Liver (tissue), 9 donors: Measurements from ENCODE around the gene B3GAT1. TPM values are rescaled to one million over a fixed set of nuclear protein-coding genes. Genes with fewer than 3 reads are reported as not detected.

Experiments
- DNase-seq: peaks from one replicate; pipeline ENCODE4 v3.0.0-alpha.2; 2017; ENCODE audit warnings: low spot score
- H3K27ac ChIP-seq, 2 donors: one replicate each; pipeline ENCODE4 v1.7.0; 2013; ENCODE audit warnings: inconsistent platforms in 2 of 2, low read length in 2 of 2, control low read depth in 1 of 2, low read depth in 1 of 2, mild to moderate bottlenecking in 1 of 2
- H3K27me3 ChIP-seq, 4 donors: one replicate each; pipeline versions ENCODE4 v1.6.1 to v1.7.0; 2013; ENCODE audit warnings: low read length in 3 of 4, inconsistent platforms in 1 of 4, mild to moderate bottlenecking in 1 of 4, moderate library complexity in 1 of 4; ENCODE audit not compliant: control insufficient read depth in 4 of 4, insufficient read depth in 4 of 4
- H3K36me3 ChIP-seq, 4 donors: one replicate each; pipeline versions ENCODE4 v1.6.1 to v1.7.0; 2013; ENCODE audit warnings: low read length in 3 of 4, mild to moderate bottlenecking in 3 of 4, low read depth in 1 of 4, moderate library complexity in 1 of 4; ENCODE audit not compliant: control insufficient read depth in 4 of 4, insufficient read depth in 3 of 4
- H3K4me1 ChIP-seq, 4 donors: one replicate each; pipeline versions ENCODE4 v1.6.1 to v1.7.0; 2013; ENCODE audit warnings: low read length in 3 of 4, mild to moderate bottlenecking in 3 of 4, moderate library complexity in 1 of 4; ENCODE audit not compliant: control insufficient read depth in 4 of 4, insufficient read depth in 4 of 4
- H3K4me3 ChIP-seq, 3 donors: one replicate each; pipeline versions ENCODE4 v1.6.1 to v1.7.0; 2013; ENCODE audit warnings: low read length in 3 of 3, control low read depth in 1 of 3, low read depth in 1 of 3, mild to moderate bottlenecking in 1 of 3
- H3K9ac ChIP-seq, 2 donors: one replicate each; pipeline ENCODE4 v1.7.0; 2013; ENCODE audit warnings: low read length in 2 of 2, mild to moderate bottlenecking in 2 of 2, moderate library complexity in 2 of 2, control low read depth in 1 of 2, low read depth in 1 of 2
- H3K9me3 ChIP-seq, 4 donors: one replicate each; pipeline versions ENCODE4 v1.6.1 to v1.7.0; 2013; ENCODE audit warnings: low read length in 3 of 4; ENCODE audit not compliant: control insufficient read depth in 4 of 4
- ATF3 ChIP-seq: IDR thresholded peaks from 2 replicates; pipeline ENCODE4 v1.6.1; 2016; ENCODE audit warnings: antibody characterized with exemption
- EGR1 ChIP-seq, 2 donors: IDR thresholded peaks; 2 replicates each; pipeline ENCODE4 v1.6.1; 2016 to 2018; ENCODE audit warnings: antibody characterized with exemption in 2 of 2, low read depth in 2 of 2
- FOXA1 ChIP-seq: IDR thresholded peaks from 2 replicates; pipeline ENCODE4 v1.6.1; 2016; ENCODE audit warnings: antibody characterized with exemption
- FOXA2 ChIP-seq: IDR thresholded peaks from 2 replicates; pipeline ENCODE4 v1.6.1; 2016; ENCODE audit warnings: antibody characterized with exemption
- GABPA ChIP-seq, 2 donors: IDR thresholded peaks in 1 of 2; conservative IDR thresholded peaks in 1 of 2; 2 replicates each; pipeline ENCODE4 v1.6.1; 2016; ENCODE audit warnings: antibody characterized with exemption in 2 of 2, mild to moderate bottlenecking in 1 of 2, moderate library complexity in 1 of 2
- HNF4A ChIP-seq, 2 donors: conservative IDR thresholded peaks; 2 replicates each; pipeline ENCODE4 v1.6.1; 2016; ENCODE audit warnings: antibody characterized with exemption in 2 of 2, mild to moderate bottlenecking in 2 of 2
- HNF4G ChIP-seq: IDR thresholded peaks from 2 replicates; pipeline ENCODE4 v1.6.1; 2016; ENCODE audit warnings: antibody characterized with exemption
- JUND ChIP-seq, 2 donors: IDR thresholded peaks; 2 replicates each; pipeline ENCODE4 v1.6.1; 2016; ENCODE audit warnings: antibody characterized with exemption in 2 of 2
- NR2F2 ChIP-seq: IDR thresholded peaks from 2 replicates; pipeline ENCODE4 v1.6.1; 2016; ENCODE audit warnings: antibody characterized with exemption
- RAD21 ChIP-seq, 2 donors: IDR thresholded peaks; 2 replicates each; pipeline ENCODE4 v1.6.1; 2016; ENCODE audit warnings: antibody characterized with exemption in 2 of 2, mild to moderate bottlenecking in 2 of 2
- RXRA ChIP-seq, 2 donors: IDR thresholded peaks; 2 replicates each; pipeline ENCODE4 v1.6.1; 2017 to 2018; ENCODE audit warnings: antibody characterized with exemption in 2 of 2, mild to moderate bottlenecking in 1 of 2
- SP1 ChIP-seq: IDR thresholded peaks from 2 replicates; pipeline ENCODE4 v1.6.1; 2018; ENCODE audit warnings: antibody characterized with exemption, mild to moderate bottlenecking
- TAF1 ChIP-seq: conservative IDR thresholded peaks from 2 replicates; pipeline ENCODE4 v1.6.1; 2016; ENCODE audit warnings: antibody characterized with exemption, mild to moderate bottlenecking
- YY1 ChIP-seq: IDR thresholded peaks from 2 replicates; pipeline ENCODE4 v1.6.1; 2016; ENCODE audit warnings: antibody characterized with exemption, mild to moderate bottlenecking
- WGBS: extraction: QIAGEN DNeasy Blood & Tissue Kit; methylation state at CpG from one replicate; pipeline ENCODE4 v1.1.7; 2013; 5-methylcytosine and 5-hydroxymethylcytosine counted together
- polyA plus RNA-seq, 2 donors: library from polyadenylated mRNA; stranded (reverse) in 1 of 2; unstranded in 1 of 2; fragments of 200-250 nt in 1 of 2; fragments of >200 nt in 1 of 2; fragmentation: Nextera tagmentation in 1 of 2; extraction: Ambion mirVana in 1 of 2; gene quantifications; one replicate each; pipeline versions ENCODE4 v1.2.1 to v1.2.3, GENCODE V29; 2013 to 2015
- total RNA-seq, 2 donors: library from RNA; depleted of rRNA; stranded (reverse); fragments of >200 nt; gene quantifications; one replicate each; pipeline ENCODE4 v1.2.3, GENCODE V29; 2014
- TF ChIP-seq, protein P1 (sequence below): IDR thresholded peaks from 2 replicates; pipeline ENCODE4 v1.6.1; 2016; ENCODE audit warnings: antibody characterized with exemption
- TF ChIP-seq, protein P2 (sequence below): IDR thresholded peaks from 2 replicates; pipeline ENCODE4 v1.6.1; 2016; ENCODE audit warnings: antibody characterized with exemption
- TF ChIP-seq, protein P3 (sequence below): fragments of 150-350 bp; IDR thresholded peaks from 2 replicates; pipeline ENCODE4 v1.5.1; 2017; ENCODE audit warnings: improper control_type of control experiment, low read depth, low read length; ENCODE audit not compliant: missing input control
- donor health status: healthy.
- donor health status: healthy.
- donor health status: healthy.
- donor health status: healthy.
- donor health status: healthy.

The B3GAT1 gene
- total and polyA plus RNA-seq, 4 donors = 0.13 to 6.6 (median 0.25) TPM; not detected in 1

GRCh38 chr11:134380785-134381184 lies 31.3 kb downstream of the B3GAT1 start:
- H3K4me3 ChIP-seq = no peak overlapping the region
- 90% methylated on average over 4 of the region's 4 CpGs for WGBS
- no peak overlapping the region for H3K9ac ChIP-seq
- H3K4me1 ChIP-seq = no peaks in the 10 kb centered on the region
- peaks cover 0 to 2% (median 0%) of the 10 kb centered on the region in 4 donors for H3K36me3 ChIP-seq
- H3K9me3 ChIP-seq = no peaks in the 10 kb centered on the region
- DNase-seq = no peak
- no peak overlapping the region for H3K27ac ChIP-seq
- no peaks in the 10 kb centered on the region for H3K27me3 ChIP-seq
- TF ChIP-seq EGR1 (IDR thresholded peaks at IDR 0.05; ENCODE audit: low read depth in 2 of 2) (no peak), JUND (IDR thresholded peaks at IDR 0.05) (no peak), YY1 (no peak), NR2F2 (no peak), HNF4G (no peak), FOXA1 (no peak), ATF3 (no peak), RAD21 (IDR thresholded peaks at IDR 0.05) (no peak), HNF4A (conservative IDR thresholded peaks at IDR 0.05) (no peak), FOXA2 (no peak), GABPA (IDR thresholded peaks at IDR 0.05 in 1 of 2, conservative IDR thresholded peaks at IDR 0.05 in 1 of 2) (no peak), SP1 (no peak), TAF1 (no peak), RXRA (IDR thresholded peaks at IDR 0.05) (no peak)
- TF ChIP-seq, protein P1, sequence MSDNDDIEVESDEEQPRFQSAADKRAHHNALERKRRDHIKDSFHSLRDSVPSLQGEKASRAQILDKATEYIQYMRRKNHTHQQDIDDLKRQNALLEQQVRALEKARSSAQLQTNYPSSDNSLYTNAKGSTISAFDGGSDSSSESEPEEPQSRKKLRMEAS = no peak
- TF ChIP-seq, protein P2, sequence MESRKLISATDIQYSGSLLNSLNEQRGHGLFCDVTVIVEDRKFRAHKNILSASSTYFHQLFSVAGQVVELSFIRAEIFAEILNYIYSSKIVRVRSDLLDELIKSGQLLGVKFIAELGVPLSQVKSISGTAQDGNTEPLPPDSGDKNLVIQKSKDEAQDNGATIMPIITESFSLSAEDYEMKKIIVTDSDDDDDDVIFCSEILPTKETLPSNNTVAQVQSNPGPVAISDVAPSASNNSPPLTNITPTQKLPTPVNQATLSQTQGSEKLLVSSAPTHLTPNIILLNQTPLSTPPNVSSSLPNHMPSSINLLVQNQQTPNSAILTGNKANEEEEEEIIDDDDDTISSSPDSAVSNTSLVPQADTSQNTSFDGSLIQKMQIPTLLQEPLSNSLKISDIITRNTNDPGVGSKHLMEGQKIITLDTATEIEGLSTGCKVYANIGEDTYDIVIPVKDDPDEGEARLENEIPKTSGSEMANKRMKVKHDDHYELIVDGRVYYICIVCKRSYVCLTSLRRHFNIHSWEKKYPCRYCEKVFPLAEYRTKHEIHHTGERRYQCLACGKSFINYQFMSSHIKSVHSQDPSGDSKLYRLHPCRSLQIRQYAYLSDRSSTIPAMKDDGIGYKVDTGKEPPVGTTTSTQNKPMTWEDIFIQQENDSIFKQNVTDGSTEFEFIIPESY = no peak

- Histone ChIP-seq H3K36me3 (peaks cover 0 to 2% (median 0%) of the 10 kb centered on the region in 4 donors), H3K4me1 (no peaks in the 10 kb centered on the region), H3K9ac (no peak overlapping the region), H3K9me3 (no peaks in the 10 kb centered on the region), H3K27ac (no peak overlapping the region), H3K4me3 (no peak overlapping the region), H3K27me3 (no peaks in the 10 kb centered on the region)
- no peak for TF ChIP-seq FOXA2
- TF ChIP-seq SP1 = no peak
- no peak for TF ChIP-seq TAF1
- TF ChIP-seq JUND (IDR thresholded peaks at IDR 0.05) = no peak
- TF ChIP-seq ATF3 = no peak
- TF ChIP-seq, protein P2 = no peak
- TF ChIP-seq, protein P3, sequence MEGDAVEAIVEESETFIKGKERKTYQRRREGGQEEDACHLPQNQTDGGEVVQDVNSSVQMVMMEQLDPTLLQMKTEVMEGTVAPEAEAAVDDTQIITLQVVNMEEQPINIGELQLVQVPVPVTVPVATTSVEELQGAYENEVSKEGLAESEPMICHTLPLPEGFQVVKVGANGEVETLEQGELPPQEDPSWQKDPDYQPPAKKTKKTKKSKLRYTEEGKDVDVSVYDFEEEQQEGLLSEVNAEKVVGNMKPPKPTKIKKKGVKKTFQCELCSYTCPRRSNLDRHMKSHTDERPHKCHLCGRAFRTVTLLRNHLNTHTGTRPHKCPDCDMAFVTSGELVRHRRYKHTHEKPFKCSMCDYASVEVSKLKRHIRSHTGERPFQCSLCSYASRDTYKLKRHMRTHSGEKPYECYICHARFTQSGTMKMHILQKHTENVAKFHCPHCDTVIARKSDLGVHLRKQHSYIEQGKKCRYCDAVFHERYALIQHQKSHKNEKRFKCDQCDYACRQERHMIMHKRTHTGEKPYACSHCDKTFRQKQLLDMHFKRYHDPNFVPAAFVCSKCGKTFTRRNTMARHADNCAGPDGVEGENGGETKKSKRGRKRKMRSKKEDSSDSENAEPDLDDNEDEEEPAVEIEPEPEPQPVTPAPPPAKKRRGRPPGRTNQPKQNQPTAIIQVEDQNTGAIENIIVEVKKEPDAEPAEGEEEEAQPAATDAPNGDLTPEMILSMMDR = no peak
- no peak for TF ChIP-seq RXRA (IDR thresholded peaks at IDR 0.05)
- WGBS = 89% methylated on average over 12 of the region's 12 CpGs
- DNase-seq = no peak
Observed at GRCh38 chr11:134380229-134380628, 31.8 kb downstream of the B3GAT1 start.
